Measurements from ENCODE around the gene ANKRA2.

Gene ANKRA2

GRCh38 chr5:73558950-73559349 is 6.5 kb downstream of the ANKRA2 start:
- in situ Hi-C loops (cut with MboI; ENCODE audit: low sequenced_read_pairs) = no loop called here

GRCh38 chr5:73552642-73553041 is 12.8 kb downstream of the ANKRA2 start:
- in situ Hi-C loops (cut with MboI; ENCODE audit: low sequenced_read_pairs) = no loop called here

- in situ Hi-C loops (cut with MboI; ENCODE audit: low sequenced_read_pairs) = no loop called here
Observed at GRCh38 chr5:73550016-73550415, 15.4 kb downstream of the ANKRA2 start.

- in situ Hi-C loops (cut with MboI; ENCODE audit: low sequenced_read_pairs) = no loop called here
Observed at GRCh38 chr5:73545403-73545779, 20.0 kb downstream of the ANKRA2 start.

- in situ Hi-C loops (cut with MboI; ENCODE audit: low sequenced_read_pairs) = no loop called here
Observed at GRCh38 chr5:73544429-73545402, 20.7 kb downstream of the ANKRA2 start.

- in situ Hi-C loops (cut with MboI; ENCODE audit: low sequenced_read_pairs) = no loop called here
Observed at GRCh38 chr5:73542020-73542419, 23.4 kb downstream of the ANKRA2 start.

GRCh38 chr5:73540192-73540591 is 25.2 kb downstream of the ANKRA2 start:
- in situ Hi-C loops (cut with MboI; ENCODE audit: low sequenced_read_pairs) = no loop called here

GRCh38 chr5:73539730-73540129 is 25.7 kb downstream of the ANKRA2 start:
- in situ Hi-C loops (cut with MboI; ENCODE audit: low sequenced_read_pairs) = no loop called here

- in situ Hi-C loops (cut with MboI; ENCODE audit: low sequenced_read_pairs) = no loop called here
Observed at GRCh38 chr5:73534971-73535370, 30.5 kb downstream of the ANKRA2 start.

GRCh38 chr5:73534011-73534644 is 31.3 kb downstream of the ANKRA2 start:
- in situ Hi-C loops (cut with MboI; ENCODE audit: low sequenced_read_pairs) = no loop called here

- in situ Hi-C loops (cut with MboI; ENCODE audit: low sequenced_read_pairs) = no loop called here
Observed at GRCh38 chr5:73532195-73532594, 33.2 kb downstream of the ANKRA2 start.

- in situ Hi-C loops (cut with MboI; ENCODE audit: low sequenced_read_pairs) = no loop called here
Observed at GRCh38 chr5:73531356-73531755, 34.1 kb downstream of the ANKRA2 start.

GRCh38 chr5:73529081-73529480 is 36.4 kb downstream of the ANKRA2 start:
- in situ Hi-C loops (cut with MboI; ENCODE audit: low sequenced_read_pairs) = no loop called here

- in situ Hi-C loops (cut with MboI; ENCODE audit: low sequenced_read_pairs) = no loop called here
Observed at GRCh38 chr5:73528248-73528647, 37.2 kb downstream of the ANKRA2 start.

GRCh38 chr5:73525606-73526203 is 39.7 kb downstream of the ANKRA2 start:
- in situ Hi-C loops (cut with MboI; ENCODE audit: low sequenced_read_pairs) = no loop called here

GRCh38 chr5:73523861-73524260 is 41.6 kb downstream of the ANKRA2 start:
- in situ Hi-C loops (cut with MboI; ENCODE audit: low sequenced_read_pairs) = no loop called here

- in situ Hi-C loops (cut with MboI; ENCODE audit: low sequenced_read_pairs) = no loop called here
Observed at GRCh38 chr5:73522989-73523388, 42.5 kb downstream of the ANKRA2 start.

GRCh38 chr5:73519531-73520283 is 45.7 kb downstream of the ANKRA2 start:
- in situ Hi-C loops (cut with MboI; ENCODE audit: low sequenced_read_pairs) = no loop called here

- in situ Hi-C loops (cut with MboI; ENCODE audit: low sequenced_read_pairs) = no loop called here
Observed at GRCh38 chr5:73515232-73515631, 50.2 kb downstream of the ANKRA2 start.

- in situ Hi-C loops (cut with MboI; ENCODE audit: low sequenced_read_pairs) = no loop called here
Observed at GRCh38 chr5:73514418-73514817, 51.0 kb downstream of the ANKRA2 start.

- in situ Hi-C loops (cut with MboI; ENCODE audit: low sequenced_read_pairs) = no loop called here
Observed at GRCh38 chr5:73513996-73514395, 51.4 kb downstream of the ANKRA2 start.

Measured in hTERT RPE-1 (cell line).